IPS-NIHi7 (cell line): Measurements from ENCODE around the gene HNF4A.
"Not testable (repeated sequence)": the region's sequence is repeated elsewhere in the genome, so short reads cannot be mapped to it uniquely, and the experiment has no call there.

Source experiments
- DNase-seq: peaks from one replicate; pipeline ENCODE4 v3.0.0; 2012; ENCODE audit warnings: mixed read lengths; ENCODE audit errors: extremely low spot score

HNF4A gene

GRCh38 chr20:44355498-44356352 is at the start of gene HNF4A:
HNF4A (plus strand) TSS chr20:44355699; CDS start chr20:44355805, 106 bp downstream.
- no peak for DNase-seq

GRCh38 chr20:44306927-44307326 is 48.6 kb upstream of the HNF4A start:
- no peak for DNase-seq

GRCh38 chr20:44309763-44310663 is 45.5 kb upstream of the HNF4A start:
- peak; percentile 20 for DNase-seq

- DNase-seq = peak; percentile 99
Observed at GRCh38 chr20:44310664-44311639, 44.5 kb upstream of the HNF4A start, which contains the start of gene FITM2. FITM2 (minus strand) TSS chr20:44311202; CDS start chr20:44311148, 54 bp downstream.

- DNase-seq = no peak
Observed at GRCh38 chr20:44314870-44315269, 40.6 kb upstream of the HNF4A start.

GRCh38 chr20:44319839-44320422 is 35.6 kb upstream of the HNF4A start:
- DNase-seq = no peak

- DNase-seq = no peak
Observed at GRCh38 chr20:44324343-44324742, 31.2 kb upstream of the HNF4A start.

GRCh38 chr20:44326391-44327159 is 28.9 kb upstream of the HNF4A start:
- DNase-seq = peak; percentile 60

GRCh38 chr20:44327748-44328147 is 27.8 kb upstream of the HNF4A start:
- not testable (repeated sequence) for DNase-seq

- DNase-seq = no peak
Observed at GRCh38 chr20:44328428-44328827, 27.1 kb upstream of the HNF4A start.

- no peak for DNase-seq
Observed at GRCh38 chr20:44331201-44331600, 24.3 kb upstream of the HNF4A start.

- no peak for DNase-seq
Observed at GRCh38 chr20:44334306-44334705, 21.2 kb upstream of the HNF4A start.

GRCh38 chr20:44334709-44335108 is 20.8 kb upstream of the HNF4A start:
- DNase-seq = no peak

- DNase-seq = no peak
Observed at GRCh38 chr20:44335675-44336074, 19.8 kb upstream of the HNF4A start.

GRCh38 chr20:44336086-44336485 is 19.4 kb upstream of the HNF4A start:
- DNase-seq = peak; percentile 73

- peak; percentile 9 for DNase-seq
Observed at GRCh38 chr20:44336725-44337380, 18.6 kb upstream of the HNF4A start, which contains the start of gene R3HDML. R3HDML (plus strand) TSS chr20:44337043; CDS start chr20:44337158, 115 bp downstream.

GRCh38 chr20:44342248-44342647 is 13.3 kb upstream of the HNF4A start:
- DNase-seq = peak; percentile 3

- no peak for DNase-seq
Observed at GRCh38 chr20:44343162-44343675, 12.3 kb upstream of the HNF4A start.

GRCh38 chr20:44344723-44345122 is 10.8 kb upstream of the HNF4A start:
- DNase-seq = no peak
